Activated naive CD8-positive, alpha-beta T cell (primary cell): ENCODE data around the gene PDCD11.

Experiments
- H3K27ac Mint-ChIP-seq: one replicate; pipeline ENCODE4 v1.8.0; 2021; ENCODE audit warnings: mixed read lengths
- H3K27me3 Mint-ChIP-seq: one replicate; pipeline ENCODE4 v1.8.0; 2021; ENCODE audit warnings: mixed read lengths
- H3K36me3 Mint-ChIP-seq: one replicate; pipeline ENCODE4 v1.8.0; 2021; ENCODE audit warnings: mixed read lengths
- H3K4me1 Mint-ChIP-seq: one replicate; pipeline ENCODE4 v1.8.0; 2021; ENCODE audit warnings: low read depth, mixed read lengths
- H3K4me3 Mint-ChIP-seq: one replicate; pipeline ENCODE4 v1.8.0; 2021; ENCODE audit warnings: mild to moderate bottlenecking, mixed read lengths
- H3K9me3 Mint-ChIP-seq: one replicate; pipeline ENCODE4 v1.8.0; 2021; ENCODE audit warnings: low read depth, mixed read lengths

PDCD11 gene

GRCh38 chr10:103492655-103493261 is 96.3 kb downstream of the PDCD11 start:
- Mint-ChIP-seq H3K9me3 (no peaks in the 10 kb centered on the region), H3K27me3 (peaks cover 23% of the 10 kb centered on the region), H3K27ac (no peak overlapping the region), H3K4me1 (peaks cover 32% of the 10 kb centered on the region), H3K4me3 (peak overlapping the region; percentile 82), H3K36me3 (no peaks in the 10 kb centered on the region)

- H3K36me3 Mint-ChIP-seq = no peaks in the 10 kb centered on the region
- peak within 1 kb of the TSS; percentile 82 for H3K4me3 Mint-ChIP-seq
- H3K4me1 Mint-ChIP-seq = peaks cover 32% of the 10 kb centered on the region
- no peaks in the 10 kb centered on the region for H3K9me3 Mint-ChIP-seq
- H3K27ac Mint-ChIP-seq = no peak within 1 kb of the TSS
- peaks cover 24% of the 10 kb centered on the region for H3K27me3 Mint-ChIP-seq
Observed at GRCh38 chr10:103493362-103493915, 97.0 kb downstream of the PDCD11 start, which contains the start of gene NEURL1. TSS of gene NEURL1 (plus strand) at chr10:103493705. CDS start at chr10:103494388, 683 bp downstream.

- H3K9me3 Mint-ChIP-seq = no peaks in the 10 kb centered on the region
- H3K27me3 Mint-ChIP-seq = peaks cover 28% of the 10 kb centered on the region
- peaks cover 32% of the 10 kb centered on the region for H3K4me1 Mint-ChIP-seq
- H3K36me3 Mint-ChIP-seq = no peaks in the 10 kb centered on the region
- H3K4me3 Mint-ChIP-seq = peak overlapping the region; percentile 78
- H3K27ac Mint-ChIP-seq = no peak overlapping the region
Observed at GRCh38 chr10:103493916-103494877, 97.8 kb downstream of the PDCD11 start.

DNA sequence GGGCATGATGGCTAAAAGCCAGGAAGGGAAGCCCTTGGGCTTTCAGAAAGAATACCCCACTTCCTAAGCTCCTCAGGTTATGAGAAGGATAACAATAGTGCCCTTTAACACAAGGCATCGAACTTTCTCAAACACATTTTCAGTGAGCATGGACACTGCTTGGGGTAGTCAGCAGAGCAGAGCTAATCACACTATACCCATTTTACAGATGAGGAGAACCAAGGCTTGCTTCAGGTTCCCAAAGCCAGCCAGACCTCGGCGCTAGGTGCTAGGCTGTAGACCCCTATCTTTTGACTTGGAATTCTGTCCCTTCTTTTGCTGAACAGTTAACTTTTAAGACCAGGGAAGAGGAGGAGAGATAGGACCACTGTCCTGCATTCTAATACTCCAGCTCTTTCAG is 98.9 kb downstream of the PDCD11 start:
- no peaks in the 10 kb centered on the region for H3K36me3 Mint-ChIP-seq
- H3K4me3 Mint-ChIP-seq = peak overlapping the region; percentile 54
- H3K27ac Mint-ChIP-seq = no peak overlapping the region
- peaks cover 28% of the 10 kb centered on the region for H3K27me3 Mint-ChIP-seq
- H3K9me3 Mint-ChIP-seq = no peaks in the 10 kb centered on the region
- peaks cover 31% of the 10 kb centered on the region for H3K4me1 Mint-ChIP-seq
